HL-60 (cell line): ENCODE measurements around the gene LIPE.
A peak's percentile ranks its signal among the peaks of the same experiment; 100 is the strongest.
"Not testable (repeated sequence)": the region's sequence is repeated elsewhere in the genome, so short reads cannot be mapped to it uniquely, and the experiment has no call there.

Experiments
- DNase-seq, 2 experiments: peaks; one replicate each; pipeline ENCODE4 v3.0.0-alpha.2; 2010 to 2020; ENCODE audit warnings: low read depth in 1 of 2, low spot score in 1 of 2
- H3K27ac ChIP-seq: fragments of 250-450 bp; sonication (Bioruptor Pico); replicated peaks from 2 replicates; pipeline ENCODE4 v1.5.1; 2020; ENCODE audit warnings: mild to moderate bottlenecking, moderate library complexity
- H3K27me3 ChIP-seq: fragments of 250-450 bp; sonication (Bioruptor Pico); 2 replicates; pipeline ENCODE4 v1.5.1; 2021; ENCODE audit warnings: mild to moderate bottlenecking, moderate library complexity; ENCODE audit not compliant: insufficient read depth, poor library complexity, severe bottlenecking
- H3K4me3 ChIP-seq: replicated peaks from 2 replicates; pipeline ENCODE4 v1.5.1; 2011; ENCODE audit warnings: mild to moderate bottlenecking, control low read depth, low read length; ENCODE audit not compliant: insufficient read depth
- GABPA ChIP-seq: IDR thresholded peaks from 2 replicates; pipeline ENCODE4 v1.6.1; 2012; ENCODE audit warnings: low read depth
- POLR2AphosphoS5 ChIP-seq: IDR thresholded peaks from 2 replicates; pipeline ENCODE4 v1.6.1; 2012; ENCODE audit warnings: low read depth
- SPI1 ChIP-seq: IDR thresholded peaks from 2 replicates; pipeline ENCODE4 v1.6.1; 2012; ENCODE audit warnings: low read depth, mild to moderate bottlenecking, borderline replicate concordance
- TF ChIP-seq, protein P1 (sequence below): IDR thresholded peaks from one replicate; pipeline ENCODE4 v1.5.1; 2011; ENCODE audit warnings: low read length, control low read depth, inconsistent platforms; ENCODE audit not compliant: insufficient read depth
- TF ChIP-seq, protein P2 (sequence below): IDR thresholded peaks from 2 replicates; pipeline ENCODE4 v1.6.1; 2012; ENCODE audit warnings: low read depth; ENCODE audit not compliant: insufficient replicate concordance

The LIPE gene

DNA sequence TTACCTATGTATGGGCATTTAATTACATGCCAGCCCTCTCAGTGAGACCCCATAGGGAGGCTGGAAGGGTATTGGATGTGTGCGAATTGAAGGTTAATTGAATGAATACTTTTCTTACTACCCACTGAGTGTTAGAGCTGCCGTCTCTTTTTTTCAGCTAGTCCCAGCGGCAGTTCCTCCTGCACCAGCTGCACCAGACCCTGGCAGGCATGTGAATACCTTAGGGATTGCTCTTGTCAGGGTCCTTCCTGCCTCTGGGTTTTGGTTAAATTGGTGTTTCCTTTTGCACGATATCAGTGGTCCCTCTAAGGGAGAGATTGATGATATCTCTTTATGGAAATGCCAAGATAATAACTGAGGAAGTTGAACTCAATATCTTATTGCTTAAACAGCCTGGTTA lies 25.4 kb upstream of the LIPE start:
- peak in 1 of 2 experiments; percentile 45 for DNase-seq
- Histone ChIP-seq H3K27ac (peak overlapping the region; percentile 41), H3K27me3 (no peaks in the 10 kb centered on the region), H3K4me3 (no peak overlapping the region)
- TF ChIP-seq, protein P1, sequence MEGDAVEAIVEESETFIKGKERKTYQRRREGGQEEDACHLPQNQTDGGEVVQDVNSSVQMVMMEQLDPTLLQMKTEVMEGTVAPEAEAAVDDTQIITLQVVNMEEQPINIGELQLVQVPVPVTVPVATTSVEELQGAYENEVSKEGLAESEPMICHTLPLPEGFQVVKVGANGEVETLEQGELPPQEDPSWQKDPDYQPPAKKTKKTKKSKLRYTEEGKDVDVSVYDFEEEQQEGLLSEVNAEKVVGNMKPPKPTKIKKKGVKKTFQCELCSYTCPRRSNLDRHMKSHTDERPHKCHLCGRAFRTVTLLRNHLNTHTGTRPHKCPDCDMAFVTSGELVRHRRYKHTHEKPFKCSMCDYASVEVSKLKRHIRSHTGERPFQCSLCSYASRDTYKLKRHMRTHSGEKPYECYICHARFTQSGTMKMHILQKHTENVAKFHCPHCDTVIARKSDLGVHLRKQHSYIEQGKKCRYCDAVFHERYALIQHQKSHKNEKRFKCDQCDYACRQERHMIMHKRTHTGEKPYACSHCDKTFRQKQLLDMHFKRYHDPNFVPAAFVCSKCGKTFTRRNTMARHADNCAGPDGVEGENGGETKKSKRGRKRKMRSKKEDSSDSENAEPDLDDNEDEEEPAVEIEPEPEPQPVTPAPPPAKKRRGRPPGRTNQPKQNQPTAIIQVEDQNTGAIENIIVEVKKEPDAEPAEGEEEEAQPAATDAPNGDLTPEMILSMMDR: no peak
- TF ChIP-seq SPI1 (no peak), POLR2AphosphoS5 (no peak), GABPA (no peak)
- TF ChIP-seq, protein P2, sequence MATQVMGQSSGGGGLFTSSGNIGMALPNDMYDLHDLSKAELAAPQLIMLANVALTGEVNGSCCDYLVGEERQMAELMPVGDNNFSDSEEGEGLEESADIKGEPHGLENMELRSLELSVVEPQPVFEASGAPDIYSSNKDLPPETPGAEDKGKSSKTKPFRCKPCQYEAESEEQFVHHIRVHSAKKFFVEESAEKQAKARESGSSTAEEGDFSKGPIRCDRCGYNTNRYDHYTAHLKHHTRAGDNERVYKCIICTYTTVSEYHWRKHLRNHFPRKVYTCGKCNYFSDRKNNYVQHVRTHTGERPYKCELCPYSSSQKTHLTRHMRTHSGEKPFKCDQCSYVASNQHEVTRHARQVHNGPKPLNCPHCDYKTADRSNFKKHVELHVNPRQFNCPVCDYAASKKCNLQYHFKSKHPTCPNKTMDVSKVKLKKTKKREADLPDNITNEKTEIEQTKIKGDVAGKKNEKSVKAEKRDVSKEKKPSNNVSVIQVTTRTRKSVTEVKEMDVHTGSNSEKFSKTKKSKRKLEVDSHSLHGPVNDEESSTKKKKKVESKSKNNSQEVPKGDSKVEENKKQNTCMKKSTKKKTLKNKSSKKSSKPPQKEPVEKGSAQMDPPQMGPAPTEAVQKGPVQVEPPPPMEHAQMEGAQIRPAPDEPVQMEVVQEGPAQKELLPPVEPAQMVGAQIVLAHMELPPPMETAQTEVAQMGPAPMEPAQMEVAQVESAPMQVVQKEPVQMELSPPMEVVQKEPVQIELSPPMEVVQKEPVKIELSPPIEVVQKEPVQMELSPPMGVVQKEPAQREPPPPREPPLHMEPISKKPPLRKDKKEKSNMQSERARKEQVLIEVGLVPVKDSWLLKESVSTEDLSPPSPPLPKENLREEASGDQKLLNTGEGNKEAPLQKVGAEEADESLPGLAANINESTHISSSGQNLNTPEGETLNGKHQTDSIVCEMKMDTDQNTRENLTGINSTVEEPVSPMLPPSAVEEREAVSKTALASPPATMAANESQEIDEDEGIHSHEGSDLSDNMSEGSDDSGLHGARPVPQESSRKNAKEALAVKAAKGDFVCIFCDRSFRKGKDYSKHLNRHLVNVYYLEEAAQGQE: no peak

DNA sequence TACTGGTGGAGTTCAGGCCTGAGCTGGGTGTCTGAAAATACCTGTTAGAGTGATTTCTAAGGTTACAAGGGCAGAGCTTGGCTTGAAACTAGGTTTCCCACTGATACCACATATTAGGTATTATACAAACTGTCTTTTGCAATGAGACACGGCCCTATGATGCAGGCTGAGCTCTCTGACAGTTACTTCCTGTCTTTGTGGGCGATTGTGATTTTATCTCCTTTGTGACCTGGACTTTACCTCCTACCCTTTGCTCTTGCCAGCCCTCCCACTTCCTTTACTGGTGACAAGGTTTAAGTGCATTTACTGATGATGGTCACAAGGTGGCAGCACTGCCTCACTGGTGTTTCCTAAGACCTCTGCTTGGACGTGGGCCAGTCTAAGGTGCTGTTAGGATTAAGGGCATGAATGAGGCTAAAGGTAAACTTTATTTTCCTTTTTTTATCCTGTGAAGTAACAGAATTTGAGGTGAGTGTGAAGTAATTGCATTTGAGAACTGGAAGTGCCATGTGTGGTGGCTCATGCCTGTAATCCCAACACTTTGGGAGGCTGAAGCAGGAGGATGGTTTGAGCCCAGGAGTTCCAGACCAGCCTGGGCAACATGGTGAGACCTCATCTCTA lies 23.2 kb upstream of the LIPE start:
- no peak overlapping the region for H3K4me3 ChIP-seq
- H3K27ac ChIP-seq: no peak overlapping the region
- no peaks in the 10 kb centered on the region for H3K27me3 ChIP-seq
- TF ChIP-seq, protein P1: peak; percentile 80
- TF ChIP-seq, protein P2: no peak
- peak; percentile 58; the same call in 1 of the 2 replicates for TF ChIP-seq SPI1
- DNase-seq: peak; percentile 78

GRCh38 chr19:42448306-42448705 lies 21.1 kb upstream of the LIPE start:
- H3K27ac ChIP-seq, H3K27me3 ChIP-seq, H3K4me3 ChIP-seq, DNase-seq: not testable (repeated sequence)

DNA sequence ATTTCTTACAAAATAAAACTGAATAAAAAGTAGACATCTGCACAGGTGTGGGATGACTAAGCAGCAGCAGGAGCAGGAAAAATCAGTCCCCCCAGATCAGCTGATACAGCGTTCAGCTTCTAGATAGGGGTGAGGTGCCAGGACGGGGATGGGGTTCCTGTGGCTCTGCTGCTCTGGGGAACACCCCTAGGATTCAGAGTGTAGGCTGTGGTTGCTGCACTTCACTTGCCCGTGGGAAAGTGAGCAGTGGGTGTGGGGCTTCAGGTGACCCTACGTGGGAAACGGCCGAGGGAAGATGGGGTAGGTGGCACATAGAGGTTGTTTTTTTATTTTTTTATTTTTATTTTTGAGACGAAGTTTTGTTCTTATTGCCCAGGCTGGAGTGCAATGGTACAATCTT lies 18.8 kb upstream of the LIPE start:
- H3K27ac ChIP-seq: no peak overlapping the region
- no peak overlapping the region for H3K4me3 ChIP-seq
- TF ChIP-seq SPI1 (no peak), GABPA (no peak), POLR2AphosphoS5 (no peak)
- TF ChIP-seq, protein P1: no peak
- TF ChIP-seq, protein P2: no peak
- DNase-seq: no peak
- no peaks in the 10 kb centered on the region for H3K27me3 ChIP-seq
